Measurements from ENCODE around the gene PIP4K2A. TPM values are rescaled to one million over a fixed set of nuclear protein-coding genes. Genes with fewer than 3 reads are reported as not detected.

Gene PIP4K2A
- polyA plus RNA-seq, 4 donors = 22.4 to 30.0 (median 26.6) TPM

DNA sequence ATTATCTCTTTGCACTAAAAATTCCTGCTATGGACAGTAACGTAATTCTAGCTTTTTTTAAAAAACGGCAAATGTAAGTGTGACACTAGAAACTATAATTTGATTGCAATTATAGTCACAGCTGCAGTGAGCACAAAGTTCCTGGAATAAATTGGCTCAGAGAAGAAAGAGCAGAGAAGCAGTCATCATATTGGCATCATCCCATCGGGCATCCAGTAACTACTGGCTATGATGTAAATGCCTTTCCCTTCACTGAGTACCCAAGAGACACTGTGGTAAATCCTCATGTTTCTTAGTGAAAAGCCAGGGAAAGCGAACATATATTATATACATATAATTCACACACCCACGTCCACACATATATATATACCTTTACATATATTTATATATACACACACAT lies 43.6 kb downstream of the PIP4K2A start:
- DNase-seq (ENCODE audit: low read depth in 4 of 4, low spot score in 3 of 4) = no peak

DNA sequence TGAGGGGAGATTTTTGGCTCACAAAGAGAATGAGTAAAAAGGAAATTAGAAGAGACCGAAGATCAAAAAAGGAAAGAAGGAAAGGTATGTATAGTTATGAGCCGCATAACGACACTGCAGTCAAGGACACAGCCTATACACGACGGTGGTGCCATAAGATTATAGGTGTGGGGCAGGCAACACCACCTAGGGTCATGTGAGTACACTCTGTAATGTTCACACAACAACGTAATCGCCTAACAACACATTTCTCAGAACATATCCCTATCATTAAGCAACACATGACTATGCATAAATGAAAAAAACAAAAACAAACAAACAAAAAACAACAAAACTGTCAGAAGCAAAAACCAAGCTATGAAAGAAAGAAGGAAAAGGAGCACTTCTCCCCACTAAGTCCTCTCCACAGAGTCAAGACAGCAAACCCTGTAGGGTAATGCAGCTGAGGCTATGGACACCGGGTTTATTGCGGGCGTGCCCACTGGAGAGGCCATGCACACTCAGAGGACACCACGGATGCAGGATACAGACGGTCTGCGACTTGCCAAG lies 45.1 kb downstream of the PIP4K2A start:
- no peak for DNase-seq (ENCODE audit: low read depth in 4 of 4, low spot score in 3 of 4)

DNA sequence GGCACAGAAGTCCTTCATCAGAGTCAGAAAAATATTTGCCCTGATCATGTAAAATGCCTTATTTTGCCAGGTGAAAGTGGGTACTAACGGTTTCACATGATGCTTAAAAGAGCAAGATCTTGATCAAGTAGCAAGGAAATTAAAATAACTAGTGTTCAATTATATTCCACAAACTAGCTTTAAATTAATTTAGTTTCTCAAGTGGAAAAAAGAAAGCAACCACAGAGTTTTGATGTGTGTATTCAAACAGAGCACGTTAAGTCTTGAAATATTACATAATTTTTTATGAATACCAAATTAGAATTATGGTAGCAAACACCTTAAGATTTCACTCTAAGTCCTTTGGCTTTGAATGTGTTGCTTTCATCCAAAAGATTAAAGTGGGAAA lies 47.3 kb downstream of the PIP4K2A start:
- DNase-seq (ENCODE audit: low read depth in 4 of 4, low spot score in 3 of 4) = no peak

DNA sequence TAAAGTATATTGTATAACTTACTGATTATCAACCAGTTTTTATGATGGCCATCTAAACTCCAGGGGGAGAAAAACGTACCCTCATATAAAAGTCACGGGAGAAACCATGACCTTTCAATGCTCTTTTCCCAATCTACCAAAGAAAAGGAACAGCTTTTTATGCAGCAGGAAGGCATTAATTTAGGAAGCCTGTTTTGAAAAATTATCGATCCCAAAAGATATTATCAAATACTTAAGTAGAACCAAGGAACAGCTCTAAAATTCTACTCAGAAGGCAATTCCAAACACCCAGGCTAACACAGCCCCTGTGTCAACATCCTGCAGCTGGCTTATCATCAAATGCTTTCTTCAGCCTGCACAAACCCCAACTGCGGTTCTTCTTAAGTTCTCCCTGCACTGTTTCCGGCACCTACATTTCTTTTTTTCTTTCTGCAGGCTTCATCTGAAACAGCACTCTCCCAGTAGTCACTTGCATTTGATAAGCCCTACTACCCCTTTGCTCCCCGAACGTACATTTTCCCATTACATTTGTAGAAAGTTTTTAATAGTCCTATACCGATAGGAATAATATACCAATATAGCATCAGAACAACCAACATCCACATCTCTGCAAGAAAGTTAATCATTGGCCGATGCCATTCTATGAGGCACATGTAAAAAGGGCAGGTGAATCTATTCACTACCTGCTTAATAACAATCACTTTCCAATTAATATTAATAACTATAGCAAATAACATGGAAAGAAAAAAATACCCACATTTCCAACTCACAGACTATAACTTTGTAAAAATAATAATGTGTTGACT lies 47.9 kb downstream of the PIP4K2A start:
- DNase-seq (ENCODE audit: low read depth in 4 of 4, low spot score in 3 of 4) = no peak

DNA sequence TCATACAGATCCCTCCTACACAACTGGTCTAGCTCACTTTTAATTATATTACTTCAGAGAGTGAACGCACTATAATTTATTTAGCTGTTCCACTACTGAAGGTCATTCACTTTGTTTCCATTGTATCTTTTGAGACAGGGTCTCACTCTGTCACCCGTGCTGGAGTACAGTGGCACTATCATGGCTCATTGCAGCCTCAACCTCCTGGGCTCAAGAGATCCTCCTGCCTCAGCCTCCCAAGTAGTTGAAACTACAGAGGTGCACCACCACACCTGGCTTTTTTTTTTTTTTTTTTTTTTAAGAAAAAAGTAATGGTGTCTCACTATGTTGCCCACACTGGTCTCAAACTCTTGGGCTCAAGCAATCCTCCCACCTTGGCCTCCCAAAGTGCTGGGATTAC lies 49.0 kb downstream of the PIP4K2A start:
- no peak for DNase-seq (ENCODE audit: low read depth in 4 of 4, low spot score in 3 of 4)

DNA sequence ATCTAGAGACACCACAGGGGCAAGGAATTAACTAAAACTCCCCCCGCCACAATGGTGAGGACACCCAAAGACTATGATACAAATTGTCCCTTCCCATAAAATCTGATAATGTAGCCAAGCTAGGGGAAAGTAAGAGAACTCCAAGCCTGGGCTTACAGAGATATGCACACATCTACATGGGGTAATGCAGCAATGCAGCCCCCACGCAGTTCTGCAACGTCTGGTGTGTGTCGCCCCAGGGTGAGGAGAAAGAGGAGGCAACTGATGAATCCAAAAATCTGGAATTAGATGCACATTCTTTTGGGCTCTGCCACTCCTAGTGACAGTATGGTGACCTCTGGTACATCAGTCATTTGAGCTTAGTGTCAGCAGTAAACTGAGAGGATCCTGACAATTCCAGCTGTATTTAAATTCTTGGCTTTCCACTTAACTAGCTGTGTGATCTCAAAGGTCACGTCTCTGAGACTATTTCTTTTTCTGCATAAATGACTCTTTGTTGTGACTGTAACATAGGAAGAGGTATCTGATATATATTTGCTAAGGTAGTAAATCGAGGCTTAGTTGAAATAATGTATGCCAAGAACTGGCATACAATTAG lies 51.5 kb downstream of the PIP4K2A start:
- no peak for DNase-seq (ENCODE audit: low read depth in 4 of 4, low spot score in 3 of 4)

DNA sequence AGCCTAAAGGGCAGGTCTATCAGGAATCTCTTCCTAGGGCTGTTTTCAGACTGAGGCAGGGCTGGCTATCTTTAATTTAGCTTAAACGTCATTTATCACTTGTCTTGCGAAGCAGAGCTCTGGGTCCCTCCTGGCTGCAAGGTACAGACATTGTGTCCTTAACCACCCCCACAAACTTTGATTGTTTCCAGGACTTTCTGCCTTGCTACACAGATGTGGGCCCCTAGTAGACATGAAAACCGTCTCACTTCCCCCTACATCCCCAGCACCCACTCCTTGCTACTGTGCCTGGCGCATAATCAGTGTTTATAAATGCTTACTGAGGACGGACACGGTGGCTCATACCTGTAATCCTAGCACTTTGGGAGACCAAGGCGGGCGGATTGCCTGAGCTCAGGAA lies 54.5 kb downstream of the PIP4K2A start:
- DNase-seq (ENCODE audit: low read depth in 4 of 4, low spot score in 3 of 4) = no peak

DNA sequence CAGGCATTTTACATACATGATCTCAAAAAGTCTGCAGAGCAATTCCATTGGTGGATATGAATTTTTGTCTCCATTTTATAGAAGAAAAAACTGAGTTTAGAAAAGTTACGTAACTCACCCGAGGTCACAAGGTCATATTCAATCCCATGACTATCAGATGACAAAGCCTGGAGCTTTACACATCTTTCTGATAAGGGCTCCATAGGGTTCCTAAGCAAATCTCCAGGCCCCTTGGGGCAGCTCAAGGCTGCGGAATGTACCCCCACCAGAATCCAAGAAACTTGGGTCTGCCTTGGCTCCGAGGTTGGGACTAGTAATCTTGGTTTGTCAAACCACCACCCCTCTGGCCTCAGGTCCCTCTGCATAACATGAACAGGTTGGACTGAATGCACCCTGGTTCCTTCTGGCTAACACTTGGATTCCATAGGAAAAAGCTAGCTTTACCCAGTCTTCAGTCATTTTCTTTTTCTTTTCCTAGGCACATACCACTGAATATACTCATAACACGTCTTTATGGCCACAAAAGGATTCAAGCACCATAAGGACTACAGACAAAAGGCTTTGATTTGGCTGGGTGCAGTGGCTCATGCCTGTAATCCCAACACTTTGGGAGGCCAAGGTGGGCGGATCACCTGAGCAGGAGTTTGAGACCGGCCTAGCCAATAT lies 55.5 kb downstream of the PIP4K2A start:
- no peak for DNase-seq (ENCODE audit: low read depth in 4 of 4, low spot score in 3 of 4)

DNA sequence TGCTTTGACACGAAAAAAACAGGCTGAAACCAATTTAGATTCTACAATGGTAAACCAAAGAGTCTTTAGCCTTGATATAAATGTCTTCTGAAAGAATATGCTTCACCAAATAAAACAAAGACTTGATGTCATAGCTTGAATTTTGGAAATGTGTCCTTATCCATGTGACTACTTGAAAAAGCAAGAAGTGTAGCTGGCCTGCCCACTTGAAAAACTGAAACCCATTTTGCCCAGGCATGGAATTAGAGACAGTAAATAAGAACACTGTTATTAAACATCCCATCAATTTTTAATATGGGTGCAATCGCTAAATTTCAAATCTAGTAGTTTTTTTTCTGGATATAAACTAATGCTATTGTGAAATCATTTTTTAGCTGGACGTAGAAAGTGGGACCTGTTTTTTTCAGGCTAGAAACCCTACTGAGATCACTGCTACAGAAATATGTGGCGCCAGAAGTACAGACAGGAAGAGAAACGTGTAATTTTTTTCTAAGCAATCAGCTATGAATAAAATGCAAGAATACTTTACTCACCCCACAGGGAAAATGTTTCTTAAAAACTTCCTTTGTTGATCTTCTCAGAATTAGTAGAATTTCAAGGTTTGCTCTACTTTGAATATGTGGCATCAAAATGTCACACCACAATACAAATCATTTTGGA lies 56.7 kb downstream of the PIP4K2A start:
- DNase-seq (ENCODE audit: low read depth in 4 of 4, low spot score in 3 of 4) = no peak

DNA sequence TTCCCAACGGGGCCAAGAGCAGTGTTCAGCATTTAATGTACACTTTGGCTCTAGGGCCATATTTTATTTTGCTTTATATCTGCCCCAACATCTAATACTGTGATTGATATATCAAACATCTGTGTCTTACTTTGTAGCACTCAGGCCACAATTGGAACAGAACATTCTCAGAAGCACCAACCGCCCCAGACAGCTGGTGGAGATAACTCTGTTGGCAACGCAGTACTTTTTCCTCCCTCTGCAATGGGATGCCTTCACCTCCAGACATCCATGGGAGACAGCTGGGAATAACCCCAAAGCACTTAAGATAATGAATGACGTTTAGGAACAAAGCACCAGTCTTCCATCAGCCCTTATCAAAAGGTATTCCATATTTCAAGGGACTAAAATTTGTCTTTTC lies 57.4 kb downstream of the PIP4K2A start:
- DNase-seq (ENCODE audit: low read depth in 4 of 4, low spot score in 3 of 4) = no peak

DNA sequence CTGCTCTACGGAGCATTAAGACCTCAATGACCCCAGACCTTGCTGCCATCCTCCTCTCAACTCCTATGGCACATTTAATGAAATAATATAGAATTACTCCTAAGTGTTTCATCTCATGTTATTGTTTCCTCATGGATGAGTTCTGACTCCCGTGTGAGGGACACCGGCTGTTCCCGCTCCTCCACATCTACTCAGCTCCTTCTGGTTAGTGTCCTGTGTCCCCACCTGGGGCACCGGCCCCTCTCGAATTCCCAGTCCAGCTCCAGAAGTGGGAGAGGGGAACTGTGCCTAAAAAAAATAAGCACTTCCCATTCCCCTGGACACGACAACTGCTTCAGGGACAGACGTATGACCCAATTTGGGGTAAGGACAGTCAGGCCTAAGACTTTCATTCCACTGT lies 58.3 kb downstream of the PIP4K2A start:
- no peak for DNase-seq (ENCODE audit: low read depth in 4 of 4, low spot score in 3 of 4)

DNA sequence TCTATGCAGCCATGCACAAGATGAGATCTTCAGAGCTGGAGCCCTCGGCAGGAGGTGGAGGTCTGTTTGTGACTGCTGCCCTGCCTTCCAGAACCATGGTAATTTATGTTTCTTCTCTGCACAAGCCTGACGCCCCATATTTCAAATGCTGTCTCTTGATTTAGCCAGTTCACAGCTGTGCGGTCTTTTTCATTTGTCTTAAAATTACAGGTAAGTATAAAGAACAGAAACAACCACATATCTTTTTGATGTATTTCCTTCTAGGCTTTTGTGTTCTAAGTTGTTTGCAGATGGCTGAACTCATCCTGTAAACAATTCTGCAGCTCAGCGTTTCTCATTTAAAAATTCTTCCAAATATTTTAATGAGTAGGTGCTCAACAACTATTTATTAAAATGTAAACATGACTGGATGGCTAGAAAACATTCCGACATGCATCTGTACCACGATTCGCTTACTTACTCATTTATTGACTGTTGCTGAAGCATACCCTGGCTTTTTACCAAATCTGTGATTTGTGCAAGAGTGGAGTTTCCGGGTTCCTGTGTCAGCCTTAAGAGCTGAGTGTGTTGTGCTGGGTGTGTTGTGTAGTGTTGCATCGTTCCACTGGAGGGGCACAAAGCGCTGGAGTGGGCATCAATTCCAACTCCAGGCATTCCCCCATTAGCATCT lies 58.9 kb downstream of the PIP4K2A start:
- DNase-seq (ENCODE audit: low read depth in 4 of 4, low spot score in 3 of 4) = peak in 1 of 4 donors; percentile 44

DNA sequence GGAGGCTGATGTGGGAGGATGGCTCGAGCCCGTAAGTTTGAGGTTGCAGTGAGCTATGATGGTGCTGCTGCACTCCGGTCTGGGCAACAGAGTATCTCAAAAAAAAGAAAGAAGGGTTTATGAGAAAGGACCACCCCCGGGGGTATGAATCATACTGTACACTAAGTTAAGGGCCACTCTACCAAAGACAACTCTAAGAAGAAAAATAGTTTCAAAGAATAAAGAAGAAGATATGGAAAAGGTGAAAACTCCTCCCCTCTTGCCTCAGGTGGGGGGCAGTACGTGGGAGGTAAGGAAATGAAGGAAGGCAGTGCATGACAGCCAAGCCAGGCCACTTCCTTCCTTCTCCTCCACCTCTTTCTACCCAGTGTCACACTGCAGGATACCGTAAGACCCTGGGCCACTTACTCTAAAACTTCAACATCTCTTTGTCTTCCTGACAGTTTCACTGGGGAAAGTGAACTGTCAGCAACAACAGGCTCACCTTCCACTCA lies 61.3 kb downstream of the PIP4K2A start:
- DNase-seq (ENCODE audit: low read depth in 4 of 4, low spot score in 3 of 4) = no peak

DNA sequence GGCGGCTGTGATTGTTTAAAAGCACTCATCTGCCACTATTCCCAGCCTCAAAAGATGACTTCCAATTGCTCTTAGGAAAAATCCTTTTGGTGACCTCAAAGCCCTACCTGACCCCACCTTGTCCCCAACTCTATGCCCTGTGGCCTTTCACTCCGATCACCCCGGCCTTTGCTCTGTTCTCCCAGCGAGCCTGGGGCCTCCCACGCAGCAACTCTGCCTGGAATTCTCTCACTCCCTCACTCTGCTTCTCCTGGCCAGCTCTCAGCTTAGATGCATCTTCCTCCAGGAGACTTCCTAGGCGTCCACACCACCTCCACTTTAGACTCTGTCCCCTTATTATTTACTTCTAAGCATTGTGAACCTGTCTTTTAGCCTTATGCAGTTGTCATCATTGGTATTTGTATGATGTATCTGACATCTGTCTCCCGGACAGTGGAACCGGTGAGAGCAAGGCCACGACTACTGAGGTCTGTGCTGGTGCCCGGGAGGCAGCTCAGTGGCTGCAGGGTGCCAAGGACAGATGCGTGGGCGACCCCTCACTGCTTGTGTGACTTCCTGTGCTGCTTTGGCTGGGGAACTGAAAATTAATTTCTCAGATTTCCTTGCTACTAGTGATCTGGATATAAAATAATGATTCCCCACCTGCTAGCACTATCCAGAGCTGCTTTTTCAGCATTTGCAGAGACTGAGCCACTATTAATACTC lies 63.0 kb downstream of the PIP4K2A start:
- no peak for DNase-seq (ENCODE audit: low read depth in 4 of 4, low spot score in 3 of 4)

DNA sequence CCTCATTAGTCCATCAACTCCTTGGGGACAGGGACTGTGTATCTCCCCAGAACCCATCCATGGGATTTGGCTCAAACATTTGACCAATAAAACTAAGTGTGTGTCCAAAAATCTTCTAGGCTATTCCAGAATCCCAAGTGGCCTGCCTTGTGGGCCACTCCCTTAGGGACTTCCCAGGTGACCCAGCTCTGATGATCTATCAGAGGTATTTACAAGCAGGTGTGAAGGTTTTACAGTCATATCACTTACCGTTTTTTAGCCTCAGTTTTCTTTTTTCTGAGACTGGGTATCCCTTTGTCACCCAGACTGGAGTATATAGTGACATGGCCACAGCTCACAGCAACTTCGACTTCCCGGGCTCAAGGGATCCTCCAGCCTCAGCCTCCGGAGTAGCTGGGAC lies 64.4 kb downstream of the PIP4K2A start:
- DNase-seq (ENCODE audit: low read depth in 4 of 4, low spot score in 3 of 4) = no peak

DNA sequence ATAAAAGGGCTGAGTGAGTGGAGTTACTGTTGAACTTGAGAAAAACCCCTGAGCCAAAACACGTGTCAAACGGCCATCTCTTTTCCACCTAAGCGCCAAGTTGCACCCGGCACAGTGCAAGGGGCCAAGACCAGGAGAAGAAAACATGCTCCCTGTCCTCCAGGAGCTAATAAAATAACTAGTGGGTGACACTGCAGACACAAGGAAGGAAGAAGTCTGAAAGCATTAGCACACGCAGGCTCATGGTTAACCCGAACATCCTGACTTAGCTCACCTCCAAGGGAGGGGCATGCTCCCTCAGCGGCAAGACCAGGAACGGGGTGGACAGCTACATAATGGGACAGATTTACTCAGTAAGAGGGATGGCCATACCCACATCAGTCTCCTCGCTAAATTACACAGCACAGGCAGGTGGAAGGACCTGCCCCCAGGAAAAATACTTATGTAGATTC lies 65.0 kb downstream of the PIP4K2A start:
- DNase-seq (ENCODE audit: low read depth in 4 of 4, low spot score in 3 of 4) = no peak

DNA sequence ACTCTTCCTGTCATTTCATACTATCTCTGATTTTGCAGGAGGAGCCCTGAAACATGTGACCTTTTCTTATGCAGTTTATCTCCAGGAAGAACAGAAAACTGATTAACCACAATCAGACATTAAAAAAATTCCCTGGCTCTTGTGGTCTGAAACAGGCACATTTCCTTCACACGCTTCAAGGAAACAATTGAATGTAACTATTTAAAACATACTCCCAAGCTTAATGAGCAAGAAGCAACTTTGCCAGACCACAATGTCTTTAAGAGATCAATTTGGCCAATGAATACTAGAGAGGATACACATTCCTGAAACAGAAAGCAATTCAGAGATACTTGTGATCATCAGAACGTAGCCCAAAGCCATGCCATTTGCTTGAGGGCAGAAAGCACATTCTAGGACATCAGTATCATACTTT lies 65.8 kb downstream of the PIP4K2A start:
- DNase-seq (ENCODE audit: low read depth in 4 of 4, low spot score in 3 of 4) = no peak

DNA sequence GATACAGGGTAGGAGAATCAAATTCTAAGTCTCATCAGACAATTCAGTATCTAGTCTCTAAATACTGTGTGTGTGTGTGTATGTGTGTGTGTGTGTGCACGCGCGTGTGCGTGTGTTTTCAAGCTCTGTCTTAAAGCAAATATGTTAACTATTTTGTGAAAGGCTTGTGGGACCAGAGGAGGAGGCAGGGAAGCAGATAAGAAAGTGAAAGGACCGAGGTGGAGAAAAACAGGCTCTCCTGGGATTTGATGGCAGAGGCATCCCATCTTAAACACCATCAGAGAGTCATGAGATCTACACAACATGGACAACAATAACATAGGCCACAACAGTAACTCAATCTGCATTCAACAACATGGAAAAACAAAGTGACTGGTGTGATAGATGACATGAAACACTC lies 67.1 kb downstream of the PIP4K2A start:
- DNase-seq (ENCODE audit: low read depth in 4 of 4, low spot score in 3 of 4) = no peak

DNA sequence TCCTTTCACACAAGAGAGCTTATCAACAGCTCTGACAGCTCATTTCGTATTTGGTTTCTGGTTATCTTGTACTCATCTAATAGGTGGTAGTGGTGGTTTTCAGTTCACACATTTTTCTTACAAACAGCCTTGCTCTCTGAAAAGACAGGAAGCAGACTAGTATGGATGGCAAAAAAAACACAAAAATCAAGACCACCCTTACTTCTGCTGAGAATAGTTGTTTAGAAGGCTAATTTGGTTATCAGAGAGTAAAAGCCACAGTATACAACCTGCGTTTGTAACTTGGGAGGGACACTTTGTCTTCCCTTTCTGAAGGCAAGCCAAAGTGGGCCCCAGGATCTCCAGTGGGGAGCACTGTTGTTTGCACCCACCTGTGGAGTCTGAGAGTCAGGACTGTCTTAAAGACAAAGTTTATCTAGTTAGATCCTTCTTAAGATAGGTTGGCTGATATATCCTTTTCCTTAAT lies 68.0 kb downstream of the PIP4K2A start:
- DNase-seq (ENCODE audit: low read depth in 4 of 4, low spot score in 3 of 4) = no peak

DNA sequence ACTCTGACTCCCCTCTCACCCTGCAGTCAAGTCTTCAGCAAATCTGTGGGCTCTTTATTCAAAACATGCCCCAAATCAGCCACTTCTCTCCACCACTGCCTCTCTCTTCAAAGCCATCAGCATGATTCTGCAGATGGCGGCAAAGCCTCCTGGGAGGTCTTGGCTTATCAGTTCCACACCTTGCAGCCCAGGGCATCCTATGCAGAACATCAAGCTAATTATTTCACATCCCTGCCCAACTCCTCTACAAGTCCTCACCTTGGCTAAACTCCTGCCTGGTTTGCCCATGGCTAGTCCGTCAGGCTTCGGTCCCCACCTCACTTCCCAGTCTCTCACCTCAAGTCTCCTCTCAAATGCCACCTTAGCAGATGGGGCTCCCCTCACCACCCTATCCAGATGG lies 70.2 kb downstream of the PIP4K2A start:
- DNase-seq (ENCODE audit: low read depth in 4 of 4, low spot score in 3 of 4) = no peak

All from right renal pelvis (tissue), 4 donors.